GM12874 (cell line): Measurements from ENCODE around the gene PCSK2.

ENCODE experiments used
- CTCF ChIP-seq: IDR thresholded peaks from 2 replicates; pipeline ENCODE4 v1.5.1; 2011; ENCODE audit warnings: low read depth, mild to moderate bottlenecking, control low read depth, low read length, moderate library complexity; ENCODE audit not compliant: insufficient read depth

Gene PCSK2

DNA sequence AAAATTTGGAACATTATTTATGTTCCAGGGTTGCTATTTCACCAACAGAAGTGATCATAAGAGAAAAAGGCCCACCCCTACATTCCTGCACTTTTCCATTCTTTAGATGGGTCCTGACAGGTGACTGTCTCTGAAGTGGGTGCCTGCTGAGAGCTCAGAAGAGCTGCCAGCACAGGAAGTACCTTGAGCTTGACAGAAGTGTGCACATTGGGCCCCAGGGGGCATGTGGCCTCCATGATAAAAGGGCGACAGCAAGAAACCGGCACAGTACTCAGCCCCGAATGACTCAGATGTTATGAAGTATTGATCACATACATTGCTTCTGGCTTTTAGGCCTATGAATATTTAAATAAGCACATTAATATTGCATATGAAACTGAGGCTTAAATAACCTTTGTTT is 150.4 kb downstream of the PCSK2 start:
- TF ChIP-seq CTCF = no peak

GRCh38 chr20:17379651-17380050 is 152.8 kb downstream of the PCSK2 start:
- TF ChIP-seq CTCF = no peak

DNA sequence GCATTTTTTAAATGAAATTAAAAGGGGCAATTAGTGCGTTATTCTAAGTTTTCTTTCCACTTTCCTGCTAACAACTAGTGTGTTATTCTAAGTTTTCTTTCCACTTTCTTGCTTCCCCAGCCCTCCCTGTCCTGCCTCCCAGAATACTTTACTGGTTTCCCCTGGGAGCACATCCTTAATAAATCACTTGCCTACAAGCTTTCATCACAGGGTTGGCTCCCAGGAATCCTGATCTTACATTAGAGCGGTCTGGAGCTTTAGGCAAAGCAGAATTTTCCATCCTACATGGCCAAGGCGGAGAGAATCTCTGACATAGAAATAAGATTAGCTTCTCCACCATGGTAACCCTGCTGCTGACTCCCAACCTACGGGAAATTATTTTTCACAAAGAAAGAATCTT is 154.0 kb downstream of the PCSK2 start:
- TF ChIP-seq CTCF = no peak

- TF ChIP-seq CTCF = no peak
Observed at GRCh38 chr20:17381724-17382123, 154.9 kb downstream of the PCSK2 start.

GRCh38 chr20:17385798-17386197 is 159.0 kb downstream of the PCSK2 start:
- TF ChIP-seq CTCF = no peak

GRCh38 chr20:17390655-17391054 is 163.8 kb downstream of the PCSK2 start:
- no peak for TF ChIP-seq CTCF

- TF ChIP-seq CTCF = no peak
Observed at GRCh38 chr20:17391127-17391771, 164.4 kb downstream of the PCSK2 start.
